HCT116 (cell line): ENCODE data around the gene COL4A1.

Experiments used
- CEBPB ChIP-seq: IDR thresholded peaks from 2 replicates; pipeline ENCODE4 v1.6.1; 2012; ENCODE audit warnings: low read depth
- CTCF ChIP-seq, 3 experiments: fragments of 200-600 bp in 1 of 3; sonication (generic) in 1 of 3; IDR thresholded peaks in 2 of 3; conservative IDR thresholded peaks in 1 of 3; 2 replicates each; pipeline ENCODE4 v1.5.1; 2012 to 2017; ENCODE audit warnings: low read depth in 2 of 3, low read length in 2 of 3, antibody characterized with exemption in 1 of 3, borderline replicate concordance in 1 of 3, control low read depth in 1 of 3, mild to moderate bottlenecking in 1 of 3, mixed read lengths in 1 of 3, mixed run types in 1 of 3, moderate library complexity in 1 of 3; ENCODE audit not compliant: insufficient read depth in 1 of 3
- ELF1 ChIP-seq: IDR thresholded peaks from 2 replicates; pipeline ENCODE4 v1.6.1; 2012; ENCODE audit warnings: low read depth, borderline replicate concordance
- POLR2A ChIP-seq: IDR thresholded peaks from 2 replicates; pipeline ENCODE4 v1.7.0; 2011; ENCODE audit warnings: borderline replicate concordance; ENCODE audit not compliant: insufficient read depth, insufficient read length; ENCODE audit errors: extremely low read depth
- POLR2AphosphoS5 ChIP-seq: IDR thresholded peaks from 2 replicates; pipeline ENCODE4 v1.6.1; 2011; ENCODE audit warnings: mild to moderate bottlenecking, low read depth, low read length, moderate library complexity
- TF ChIP-seq, protein P1 (sequence below): IDR thresholded peaks from 2 replicates; pipeline ENCODE4 v1.6.1; 2012

GRCh38 chr13:110136660-110137585, 170.0 kb downstream of the COL4A1 start:
- TF ChIP-seq CTCF (IDR thresholded peaks at IDR 0.05 in 2 of 3, conservative IDR thresholded peaks at IDR 0.05 in 1 of 3; ENCODE audit: borderline replicate concordance in 1 of 3, insufficient read depth in 1 of 3, low read depth in 2 of 3, low read length in 2 of 3) = no peak
- TF ChIP-seq POLR2A = no peak
- TF ChIP-seq CEBPB = no peak
- no peak for TF ChIP-seq POLR2AphosphoS5
- TF ChIP-seq ELF1 = no peak
- TF ChIP-seq, protein P1, sequence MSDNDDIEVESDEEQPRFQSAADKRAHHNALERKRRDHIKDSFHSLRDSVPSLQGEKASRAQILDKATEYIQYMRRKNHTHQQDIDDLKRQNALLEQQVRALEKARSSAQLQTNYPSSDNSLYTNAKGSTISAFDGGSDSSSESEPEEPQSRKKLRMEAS = no peak
